IMR-90 (cell line): ENCODE data around the gene L1TD1. TPM values are rescaled to one million over a fixed set of nuclear protein-coding genes. Genes with fewer than 3 reads are reported as not detected.

Experiments used
- ATAC-seq: fragments of 200-7000 bp; cut with Tn5 transposase; 2 replicates; pipeline ENCODE4 v1.9.1; 2020; ENCODE audit warnings: low read depth, mild to moderate bottlenecking, moderate library complexity
- BruUV-seq: library from RNA; stranded (reverse); fragments of 400-500 nt; replicated peaks from 2 replicates; lab custom pipeline; 2021; lab: Mats Ljungman, UMichigan
- CTCF ChIA-PET: fragments of 300-600 bp; formaldehyde crosslinking; extraction: SDS; loops from one replicate; lab custom pipeline; 2021; ENCODE audit warnings: antibody characterized with exemption; lab: Yijun Ruan, JAX
- POLR2A ChIA-PET: fragments of 300-600 bp; sonication (Branson Sonifier 250); formaldehyde crosslinking; loops from one replicate; lab custom pipeline; 2022; ENCODE audit warnings: antibody characterized with exemption; ENCODE audit not compliant: unreplicated experiment; lab: Charles Lee
- DNase-seq: peaks from one replicate; pipeline ENCODE4 v3.0.0; 2013
- H2AFZ ChIP-seq: replicated peaks from 2 replicates; pipeline ENCODE3; 2013; ENCODE audit warnings: low read length, mild to moderate bottlenecking; ENCODE audit not compliant: poor library complexity
- H2AK5ac ChIP-seq: 2 replicates; pipeline ENCODE4 v1.6.1; 2013; ENCODE audit warnings: low read depth, low read length, inconsistent platforms
- H2AK9ac ChIP-seq: replicated peaks from 2 replicates; pipeline ENCODE3; 2013; ENCODE audit warnings: mild to moderate bottlenecking, low read depth, low read length, moderate library complexity; ENCODE audit not compliant: poor library complexity
- H2BK120ac ChIP-seq: 2 replicates; pipeline ENCODE4 v1.6.1; 2013; ENCODE audit warnings: low read depth, low read length, inconsistent platforms
- H2BK15ac ChIP-seq: 3 replicates; pipeline ENCODE4 v1.6.1; 2013; ENCODE audit warnings: low read depth, low read length, inconsistent platforms
- H2BK20ac ChIP-seq: 2 replicates; pipeline ENCODE4 v1.6.1; 2013; ENCODE audit warnings: low read depth, mild to moderate bottlenecking, inconsistent platforms, low read length, moderate library complexity
- H2BK5ac ChIP-seq: 2 replicates; pipeline ENCODE4 v1.6.1; 2013; ENCODE audit warnings: mild to moderate bottlenecking, low read depth, low read length, inconsistent platforms; ENCODE audit not compliant: poor library complexity, severe bottlenecking
- H3K14ac ChIP-seq: replicated peaks from 2 replicates; pipeline ENCODE4 v1.6.1; 2013; ENCODE audit warnings: low read depth, low read length, inconsistent platforms
- H3K18ac ChIP-seq: 2 replicates; pipeline ENCODE4 v1.6.1; 2013; ENCODE audit warnings: low read depth, low read length, control low read depth
- H3K23ac ChIP-seq: 2 replicates; pipeline ENCODE4 v1.6.1; 2013; ENCODE audit warnings: low read depth, low read length, inconsistent platforms
- H3K27ac ChIP-seq: 2 replicates; pipeline ENCODE4 v1.5.1; 2013; ENCODE audit warnings: mild to moderate bottlenecking, control low read depth, low read length; ENCODE audit not compliant: insufficient read depth
- H3K27me3 ChIP-seq: 2 replicates; pipeline ENCODE4 v1.6.1; 2013; ENCODE audit warnings: low read length; ENCODE audit not compliant: control insufficient read depth, insufficient read depth
- H3K36me3 ChIP-seq: 2 replicates; pipeline ENCODE4 v1.6.1; 2013; ENCODE audit warnings: low read length, mixed read lengths; ENCODE audit not compliant: control insufficient read depth, insufficient read depth
- H3K4ac ChIP-seq: 2 replicates; pipeline ENCODE4 v1.6.1; 2013; ENCODE audit warnings: low read depth, low read length, inconsistent platforms
- H3K4me1 ChIP-seq: 2 replicates; pipeline ENCODE4 v1.6.1; 2013; ENCODE audit warnings: low read length, mixed read lengths; ENCODE audit not compliant: control insufficient read depth, insufficient read depth
- H3K4me2 ChIP-seq: 2 replicates; pipeline ENCODE4 v1.6.1; 2013; ENCODE audit warnings: low read depth, mild to moderate bottlenecking, control low read depth, low read length, moderate library complexity
- H3K4me3 ChIP-seq: 2 replicates; pipeline ENCODE4 v1.5.1; 2013; ENCODE audit warnings: low read depth, mild to moderate bottlenecking, control low read depth, low read length, moderate library complexity; ENCODE audit not compliant: insufficient read depth
- H3K56ac ChIP-seq: 2 replicates; pipeline ENCODE4 v1.6.1; 2013; ENCODE audit warnings: low read length, inconsistent platforms; ENCODE audit not compliant: insufficient read depth; ENCODE audit errors: extremely low read depth
- H3K79me1 ChIP-seq, 2 experiments: 2 replicates each; pipeline ENCODE4 v1.6.1; 2013; ENCODE audit warnings: low read length in 2 of 2, inconsistent platforms in 1 of 2, low read depth in 1 of 2
- H3K9ac ChIP-seq: 2 replicates; pipeline ENCODE4 v1.6.1; 2013; ENCODE audit warnings: low read depth, low read length, control low read depth
- H3K9me1 ChIP-seq: 2 replicates; pipeline ENCODE4 v1.6.1; 2013; ENCODE audit warnings: low read length, inconsistent platforms; ENCODE audit not compliant: insufficient read depth
- H3K9me3 ChIP-seq: 2 replicates; pipeline ENCODE4 v1.6.1; 2013; ENCODE audit warnings: low read length; ENCODE audit not compliant: control insufficient read depth, insufficient read depth
- H4K20me1 ChIP-seq: 2 replicates; pipeline ENCODE4 v1.6.1; 2013; ENCODE audit warnings: low read length, inconsistent platforms; ENCODE audit not compliant: insufficient read depth
- H4K5ac ChIP-seq: 2 replicates; pipeline ENCODE4 v1.6.1; 2013; ENCODE audit warnings: mild to moderate bottlenecking, low read depth, low read length, control low read depth
- H4K8ac ChIP-seq, 2 experiments: 2 replicates each; pipeline ENCODE4 v1.6.1; 2013; ENCODE audit warnings: low read depth in 2 of 2, low read length in 2 of 2, control low read depth in 1 of 2, inconsistent platforms in 1 of 2
- H4K91ac ChIP-seq: 2 replicates; pipeline ENCODE4 v1.6.1; 2013; ENCODE audit warnings: low read depth, low read length, inconsistent platforms; ENCODE audit not compliant: insufficient read depth
- BHLHE40 ChIP-seq: fragments of 150-350 bp; IDR thresholded peaks from 2 replicates; pipeline ENCODE4 v1.6.1; 2016; ENCODE audit warnings: mild to moderate bottlenecking, low read depth, low read length
- CHD1 ChIP-seq: IDR thresholded peaks from 2 replicates; pipeline ENCODE4 v1.6.1; 2012; ENCODE audit warnings: low read depth, low read length, improper control_type of control experiment
- FOS ChIP-seq: fragments of 150-350 bp; IDR thresholded peaks from 2 replicates; pipeline ENCODE4 v1.6.1; 2016; ENCODE audit warnings: low read depth, low read length
- MAFK ChIP-seq: IDR thresholded peaks from 2 replicates; pipeline ENCODE4 v1.6.1; 2012; ENCODE audit warnings: low read depth, low read length, improper control_type of control experiment
- MAZ ChIP-seq: IDR thresholded peaks from 2 replicates; pipeline ENCODE4 v1.6.1; 2012; ENCODE audit warnings: low read depth, mild to moderate bottlenecking, low read length, improper control_type of control experiment, moderate library complexity, borderline replicate concordance
- MXI1 ChIP-seq: IDR thresholded peaks from 2 replicates; pipeline ENCODE4 v1.6.1; 2012; ENCODE audit warnings: low read depth, mild to moderate bottlenecking, low read length, moderate library complexity, borderline replicate concordance
- NFE2L2 ChIP-seq: fragments of 150-350 bp; IDR thresholded peaks from 2 replicates; pipeline ENCODE4 v1.6.1; 2016; ENCODE audit warnings: low read depth, mild to moderate bottlenecking, low read length
- POLR2A ChIP-seq: IDR thresholded peaks from 2 replicates; pipeline ENCODE4 v1.6.1; 2012; ENCODE audit warnings: mild to moderate bottlenecking, low read depth, low read length
- RAD21 ChIP-seq: IDR thresholded peaks from 2 replicates; pipeline ENCODE4 v1.6.1; 2012; ENCODE audit warnings: low read length, improper control_type of control experiment
- RCOR1 ChIP-seq: IDR thresholded peaks from 2 replicates; pipeline ENCODE4 v1.6.1; 2012; ENCODE audit warnings: mild to moderate bottlenecking, low read length, improper control_type of control experiment; ENCODE audit not compliant: insufficient replicate concordance
- RFX5 ChIP-seq: IDR thresholded peaks from 2 replicates; pipeline ENCODE4 v1.8.0; 2012; ENCODE audit warnings: low read depth, mild to moderate bottlenecking, low read length, moderate library complexity
- SMC3 ChIP-seq: fragments of 150-350 bp; IDR thresholded peaks from 2 replicates; pipeline ENCODE4 v1.6.1; 2016; ENCODE audit warnings: low read depth, mild to moderate bottlenecking, antibody characterized with exemption, low read length, moderate library complexity
- WGBS, 2 experiments: methylation state at CpG; one replicate each; pipeline versions ENCODE4 v1.1.5 to v1.1.7; 2013; ENCODE audit warnings: missing lambda C conversion rate in 2 of 2; ENCODE audit not compliant: insufficient read length in 1 of 2; ENCODE audit errors: extremely low coverage in 2 of 2; 5-methylcytosine and 5-hydroxymethylcytosine counted together
- dilution Hi-C: fragments of 300-500 bp; cut with HindIII; formaldehyde crosslinking; loops from one replicate; pipeline ENCODE4 v1.14.3; 2018; ENCODE audit warnings: low sequenced_read_pairs; ENCODE audit not compliant: unreplicated experiment
- in situ Hi-C: fragments of 300-500 bp; cut with MboI; formaldehyde crosslinking; loops from 3 replicates; pipeline ENCODE4 v1.14.3; 2019; ENCODE audit warnings: low sequenced_read_pairs, inconsistent platforms, mixed read lengths
- intact Hi-C: fragments of 100-400 bp; cut with micrococcal nuclease; formaldehyde crosslinking; loops from 2 replicates; pipeline ENCODE4 v1.10.0; 2022
- polyA plus RNA-seq, 3 experiments: library from polyadenylated mRNA; depleted of rRNA; stranded (reverse); fragments of >200 nt; gene quantifications; 2 replicates each; pipeline ENCODE4 v1.2.3, GENCODE V29; 2012; ENCODE audit warnings: low replicate concordance in 1 of 3
- total RNA-seq: library from RNA; depleted of rRNA; stranded (reverse); fragments of >200 nt; gene quantifications from 2 replicates; pipeline ENCODE4 v1.2.3, GENCODE V29; 2012
- TF ChIP-seq, protein P1 (sequence below): fragments of 150-350 bp; IDR thresholded peaks from 2 replicates; pipeline ENCODE4 v1.6.1; 2016; ENCODE audit warnings: low read depth, mild to moderate bottlenecking, low read length, moderate library complexity, borderline replicate concordance
- TF ChIP-seq, protein P2 (sequence below): conservative IDR thresholded peaks from 2 replicates; pipeline ENCODE4 v1.5.1; 2012; ENCODE audit warnings: mild to moderate bottlenecking, low read depth, low read length, improper control_type of control experiment

The L1TD1 gene
- total and polyA plus RNA-seq, 2 of the 4 experiments (the other 2 are of a cell fraction), result not detected

DNA sequence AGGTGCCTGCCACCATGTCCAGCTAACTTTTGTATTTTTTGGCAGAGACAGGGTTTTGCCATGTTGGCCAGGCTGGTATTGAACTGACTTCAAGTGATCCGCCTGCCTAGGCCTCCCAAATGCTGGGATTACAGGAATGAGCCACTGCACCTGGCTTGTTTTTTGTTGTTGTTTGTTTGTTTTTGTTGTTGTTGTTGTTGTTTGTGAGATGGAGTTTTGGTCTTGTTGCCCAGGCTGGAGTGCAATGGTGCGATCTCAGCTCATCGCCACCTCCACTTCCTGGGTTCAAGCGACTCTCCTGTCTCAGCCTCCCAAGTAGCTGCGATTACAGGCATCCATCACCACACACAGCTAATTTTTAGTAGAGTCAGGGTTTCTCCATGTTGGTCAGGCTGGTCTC, 7.1 kb upstream of the L1TD1 start:
- Histone ChIP-seq H3K4ac (no peak overlapping the region), H3K36me3 (no peaks in the 10 kb centered on the region), H3K27me3 (no peaks in the 10 kb centered on the region), H2AK5ac (no peak overlapping the region), H4K8ac (no peak overlapping the region), H3K4me1 (no peaks in the 10 kb centered on the region), H3K18ac (no peak overlapping the region), H4K5ac (no peak overlapping the region), H3K9me3 (no peaks in the 10 kb centered on the region), H3K56ac (no peak overlapping the region), H3K9ac (no peak overlapping the region), H2BK5ac (no peak overlapping the region), H2AFZ (no peak overlapping the region), H3K9me1 (no peaks in the 10 kb centered on the region), H4K91ac (no peak overlapping the region), H2BK20ac (no peak overlapping the region), H3K27ac (no peak overlapping the region), H3K23ac (no peak overlapping the region), H2BK120ac (no peak overlapping the region), H4K20me1 (no peaks in the 10 kb centered on the region), H3K79me1 (no peaks in the 10 kb centered on the region), H3K14ac (no peak overlapping the region), H3K4me3 (no peak overlapping the region), H2AK9ac (no peak overlapping the region), H3K4me2 (no peak overlapping the region), H2BK15ac (no peak overlapping the region)
- dilution Hi-C loops, result no loop called here
- TF ChIP-seq, protein P1, sequence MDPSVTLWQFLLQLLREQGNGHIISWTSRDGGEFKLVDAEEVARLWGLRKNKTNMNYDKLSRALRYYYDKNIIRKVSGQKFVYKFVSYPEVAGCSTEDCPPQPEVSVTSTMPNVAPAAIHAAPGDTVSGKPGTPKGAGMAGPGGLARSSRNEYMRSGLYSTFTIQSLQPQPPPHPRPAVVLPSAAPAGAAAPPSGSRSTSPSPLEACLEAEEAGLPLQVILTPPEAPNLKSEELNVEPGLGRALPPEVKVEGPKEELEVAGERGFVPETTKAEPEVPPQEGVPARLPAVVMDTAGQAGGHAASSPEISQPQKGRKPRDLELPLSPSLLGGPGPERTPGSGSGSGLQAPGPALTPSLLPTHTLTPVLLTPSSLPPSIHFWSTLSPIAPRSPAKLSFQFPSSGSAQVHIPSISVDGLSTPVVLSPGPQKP, result no peak
- TF ChIP-seq RFX5 (no peak), RAD21 (no peak), MAFK (no peak), NFE2L2 (no peak), SMC3 (no peak), POLR2A (no peak), CHD1 (no peak), BHLHE40 (no peak), FOS (no peak), MAZ (no peak), MXI1 (no peak), RCOR1 (no peak)
- TF ChIP-seq, protein P2, sequence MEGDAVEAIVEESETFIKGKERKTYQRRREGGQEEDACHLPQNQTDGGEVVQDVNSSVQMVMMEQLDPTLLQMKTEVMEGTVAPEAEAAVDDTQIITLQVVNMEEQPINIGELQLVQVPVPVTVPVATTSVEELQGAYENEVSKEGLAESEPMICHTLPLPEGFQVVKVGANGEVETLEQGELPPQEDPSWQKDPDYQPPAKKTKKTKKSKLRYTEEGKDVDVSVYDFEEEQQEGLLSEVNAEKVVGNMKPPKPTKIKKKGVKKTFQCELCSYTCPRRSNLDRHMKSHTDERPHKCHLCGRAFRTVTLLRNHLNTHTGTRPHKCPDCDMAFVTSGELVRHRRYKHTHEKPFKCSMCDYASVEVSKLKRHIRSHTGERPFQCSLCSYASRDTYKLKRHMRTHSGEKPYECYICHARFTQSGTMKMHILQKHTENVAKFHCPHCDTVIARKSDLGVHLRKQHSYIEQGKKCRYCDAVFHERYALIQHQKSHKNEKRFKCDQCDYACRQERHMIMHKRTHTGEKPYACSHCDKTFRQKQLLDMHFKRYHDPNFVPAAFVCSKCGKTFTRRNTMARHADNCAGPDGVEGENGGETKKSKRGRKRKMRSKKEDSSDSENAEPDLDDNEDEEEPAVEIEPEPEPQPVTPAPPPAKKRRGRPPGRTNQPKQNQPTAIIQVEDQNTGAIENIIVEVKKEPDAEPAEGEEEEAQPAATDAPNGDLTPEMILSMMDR, result no peak
- ChIA-PET POLR2A (no interaction called here), CTCF (no interaction called here)
- DNase-seq (no peak), ATAC-seq (no peak)
- intact Hi-C loops, result no loop called here
- no CpG with 5 or more reads among the region's 5 CpGs for WGBS, 2 experiments
- in situ Hi-C loops, result loop anchor here (25.0 kb wide), 1 partner anchor 550 kb away; no protein-coding TSS in a partner anchor
- no TSS peak for BruUV-seq
